ENCODE data around the gene TXNDC8.

DNA sequence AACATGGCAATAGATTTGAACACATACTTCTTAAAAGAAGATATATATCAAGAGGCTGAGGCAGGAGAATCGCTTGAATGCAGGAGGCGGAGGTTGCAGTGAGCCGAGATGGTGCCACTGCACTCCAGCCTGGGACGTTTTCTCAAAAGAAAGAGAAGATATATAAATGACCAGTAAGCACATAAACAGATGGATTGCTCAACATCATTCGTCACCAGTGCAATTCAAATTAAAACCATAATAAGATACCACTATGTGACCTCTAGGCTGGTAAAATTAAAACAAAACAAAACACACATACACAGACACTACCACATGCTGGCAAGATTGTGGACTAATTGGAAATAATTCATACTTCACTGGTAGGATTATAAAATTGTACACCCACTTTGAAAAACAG lies 76.0 kb downstream of the TXNDC8 start:
- TF ChIP-seq ZNF274 (IDR thresholded peaks at IDR 0.05; ENCODE audit: low read depth, low read length) (no peak), SUZ12 (IDR thresholded peaks at IDR 0.05; ENCODE audit: extremely low read depth, insufficient read depth, insufficient read length) (no peak), YY1 (IDR thresholded peaks at IDR 0.05; ENCODE audit: insufficient read depth, insufficient read length) (no peak)
